GM23338 (cell line): ENCODE data around the gene ZNF200.

Experiments
- CREB1 ChIP-seq: fragments of 250-450 bp; sonication (Bioruptor Pico); IDR thresholded peaks from 2 replicates; pipeline ENCODE4 v1.5.0; 2020; ENCODE audit warnings: low read depth, mild to moderate bottlenecking, moderate library complexity
- CTCF ChIP-seq, 2 experiments: fragments of 200-600 bp in 1 of 2; sonication (generic) in 1 of 2; conservative IDR thresholded peaks; 2 replicates each; pipeline versions ENCODE4 v1.5.1 to v1.6.1; 2016 to 2017; ENCODE audit warnings: antibody characterized with exemption in 2 of 2, low read depth in 2 of 2, mild to moderate bottlenecking in 2 of 2, moderate library complexity in 1 of 2
- ETS1 ChIP-seq: IDR thresholded peaks from 2 replicates; pipeline ENCODE4 v1.6.1; 2016; ENCODE audit warnings: antibody characterized with exemption
- EZH2 ChIP-seq: fragments of 200-600 bp; sonication (generic); IDR thresholded peaks from one replicate; pipeline ENCODE4 v1.8.0; 2017; ENCODE audit warnings: antibody characterized with exemption, mild to moderate bottlenecking, low read depth; ENCODE audit not compliant: unreplicated experiment
- EZH2phosphoT487 ChIP-seq: fragments of 200-600 bp; sonication (generic); IDR thresholded peaks from one replicate; pipeline ENCODE4 v1.8.1; 2018; ENCODE audit warnings: antibody characterized with exemption; ENCODE audit not compliant: unreplicated experiment
- POLR2AphosphoS5 ChIP-seq: IDR thresholded peaks from 2 replicates; pipeline ENCODE4 v1.6.1; 2016; ENCODE audit warnings: antibody characterized with exemption, low read depth
- REST ChIP-seq: IDR thresholded peaks from one replicate; pipeline ENCODE4 v1.6.1; 2018; ENCODE audit warnings: antibody characterized with exemption; ENCODE audit not compliant: unreplicated experiment
- STAT1 ChIP-seq: IDR thresholded peaks from one replicate; pipeline ENCODE4 v1.6.1; 2016; ENCODE audit warnings: antibody characterized with exemption; ENCODE audit not compliant: unreplicated experiment
- ZNF114 ChIP-seq: fragments of 250-450 bp; sonication (Bioruptor Pico); IDR thresholded peaks from 2 replicates; pipeline ENCODE4 v1.5.0; 2020; ENCODE audit warnings: mild to moderate bottlenecking, moderate library complexity
- ZNF331 ChIP-seq: fragments of 250-450 bp; sonication (Bioruptor Pico); IDR thresholded peaks from 2 replicates; pipeline ENCODE4 v1.5.0; 2020; ENCODE audit warnings: low read depth, mild to moderate bottlenecking, moderate library complexity
- ZNF462 ChIP-seq: fragments of 250-450 bp; sonication (Bioruptor Pico); IDR thresholded peaks from 2 replicates; pipeline ENCODE4 v1.5.0; 2020; ENCODE audit warnings: mild to moderate bottlenecking, moderate library complexity

- no peak for TF ChIP-seq ZNF114 (CRISPR knock-in tag)
- no peak for TF ChIP-seq EZH2phosphoT487
- TF ChIP-seq EZH2 = no peak
- no peak for TF ChIP-seq CTCF (conservative IDR thresholded peaks at IDR 0.05; ENCODE audit: low read depth in 2 of 2)
- TF ChIP-seq REST = no peak
- no peak for TF ChIP-seq POLR2AphosphoS5
- no peak for TF ChIP-seq STAT1
- no peak for TF ChIP-seq ETS1
- no peak for TF ChIP-seq CREB1 (CRISPR knock-in tag)
- no peak for TF ChIP-seq ZNF331 (CRISPR knock-in tag)
- TF ChIP-seq ZNF462 = no peak
Observed at GRCh38 chr16:3179651-3180050, 55.3 kb downstream of the ZNF200 start.
